GM20431 (cell line): ENCODE measurements around the gene WIPF1.

Experiments used
- in situ Hi-C: fragments of 300-500 bp; cut with MseI, MboI; formaldehyde crosslinking; loops from one replicate; pipeline ENCODE4 v1.15.0; 2020; ENCODE audit warnings: low sequenced_read_pairs; ENCODE audit not compliant: unreplicated experiment

The WIPF1 gene

DNA sequence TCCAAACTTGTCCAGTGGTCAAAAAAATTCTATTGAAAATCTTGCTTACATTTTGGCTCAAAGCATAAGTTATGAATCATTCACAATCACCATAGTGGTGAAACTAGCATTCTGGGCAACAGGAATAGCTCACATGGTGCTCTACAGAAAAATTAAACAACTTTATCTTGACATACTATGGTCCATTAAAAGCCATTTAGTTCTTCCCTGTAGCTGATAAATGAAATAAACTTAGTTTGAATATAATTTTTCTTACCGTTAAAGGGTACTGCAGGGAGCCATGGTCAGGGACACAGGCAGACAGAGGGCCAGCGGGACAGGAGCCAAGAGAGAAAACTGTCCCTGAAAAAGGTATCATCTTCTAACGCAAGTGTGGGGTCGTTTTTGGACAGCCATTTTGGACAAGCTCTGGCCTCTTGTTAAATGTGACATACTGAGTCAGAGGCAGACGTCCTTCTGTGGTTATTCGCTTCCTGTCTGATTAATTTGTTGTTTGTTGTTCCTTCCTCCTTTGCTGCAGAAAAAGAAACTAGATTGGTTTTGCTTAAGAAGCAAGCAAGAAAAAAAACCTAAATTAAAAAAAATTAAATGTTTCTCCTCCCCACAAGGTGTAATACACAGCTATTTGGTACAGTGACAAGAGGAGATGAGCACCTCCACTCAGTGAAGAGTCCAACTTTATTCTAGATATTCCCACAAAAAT lies at the start of gene WIPF1:
TSS of gene WIPF1 (minus strand) at position 460 of the 703 bp plus-strand sequence. CDS start 12,231 bp downstream, outside the sequence.
- in situ Hi-C loops = no loop called here

DNA sequence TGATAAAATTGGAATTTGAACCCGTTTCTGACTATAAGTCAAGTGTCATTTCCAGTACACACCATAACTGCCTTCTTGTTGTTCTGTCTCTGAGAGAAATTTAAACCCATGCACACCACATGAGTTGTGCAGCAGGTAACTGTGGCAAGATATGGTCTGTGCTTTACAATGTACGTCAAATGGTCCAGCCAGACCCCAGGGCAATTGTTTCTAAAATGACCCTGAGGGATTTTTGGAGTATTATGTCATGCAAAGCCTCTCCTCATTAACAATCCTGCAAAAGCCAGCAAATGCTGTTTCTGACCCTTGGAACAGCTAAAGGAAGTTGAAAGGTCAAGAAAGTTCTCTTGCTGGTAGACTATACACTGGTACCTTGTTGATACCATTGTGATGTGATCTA lies 47.7 kb upstream of the WIPF1 start:
- in situ Hi-C loops = no loop called here

DNA sequence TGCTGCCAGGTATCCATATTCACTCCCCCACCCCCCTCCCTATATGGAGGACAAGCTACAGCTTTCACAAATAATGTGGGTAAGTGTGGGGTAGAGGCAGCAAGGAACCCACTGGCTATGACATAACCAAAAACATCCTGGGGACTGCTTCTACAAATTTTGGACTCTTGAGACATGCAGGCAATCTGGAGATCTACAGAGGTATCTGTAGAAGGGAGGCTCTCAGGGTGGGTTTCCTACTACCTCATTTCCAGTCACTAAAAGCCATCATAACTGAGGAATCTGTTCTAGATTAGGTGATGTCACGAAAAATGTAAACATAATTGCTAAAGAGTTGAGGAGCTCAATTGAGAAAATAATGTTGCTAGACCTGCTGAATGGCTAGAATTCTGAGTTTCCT lies 46.8 kb upstream of the WIPF1 start:
- in situ Hi-C loops = no loop called here

DNA sequence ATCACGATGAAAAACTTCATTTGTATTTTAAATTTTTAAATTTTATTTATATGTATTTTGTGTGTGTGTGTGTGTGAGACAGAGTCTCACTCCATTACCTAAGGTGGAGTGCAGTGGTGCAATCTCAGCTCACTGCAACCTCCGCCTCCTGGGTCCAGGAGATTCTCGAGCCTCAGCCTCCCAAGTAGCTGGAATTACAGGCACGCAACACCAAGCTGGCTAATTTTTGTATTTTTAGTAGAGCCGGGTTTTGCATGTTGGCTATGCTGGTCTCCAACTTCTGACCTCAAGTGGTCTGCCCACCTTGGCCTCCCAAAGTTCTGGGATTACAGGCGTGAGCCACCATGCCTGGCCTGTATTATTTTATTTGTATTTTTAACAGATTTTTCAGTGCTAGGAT lies 45.8 kb upstream of the WIPF1 start:
- in situ Hi-C loops = no loop called here

- in situ Hi-C loops = no loop called here
Measured at GRCh38 chr2:174641168-174641567, 43.6 kb upstream of the WIPF1 start.

DNA sequence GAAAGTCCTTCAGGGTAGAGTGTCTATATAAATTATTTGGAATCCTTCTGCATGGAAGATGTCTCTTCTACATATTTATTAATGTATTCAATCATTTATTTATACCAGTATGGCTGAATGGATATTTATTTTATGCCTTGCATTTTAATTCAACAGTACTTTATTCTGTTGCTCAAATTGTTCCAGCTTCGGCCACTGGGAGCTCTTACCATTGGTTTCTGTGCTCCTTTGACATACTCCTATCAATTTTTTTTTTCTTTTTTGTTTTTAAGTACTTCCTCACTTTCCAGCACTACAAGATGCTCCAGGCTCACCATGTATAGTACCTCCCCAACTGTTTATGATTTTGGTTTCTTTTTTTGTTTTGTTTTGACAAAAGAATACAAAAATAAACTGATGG lies 39.4 kb upstream of the WIPF1 start:
- in situ Hi-C loops = no loop called here

- in situ Hi-C loops = no loop called here
Measured at GRCh38 chr2:174635776-174636404, 38.3 kb upstream of the WIPF1 start.

DNA sequence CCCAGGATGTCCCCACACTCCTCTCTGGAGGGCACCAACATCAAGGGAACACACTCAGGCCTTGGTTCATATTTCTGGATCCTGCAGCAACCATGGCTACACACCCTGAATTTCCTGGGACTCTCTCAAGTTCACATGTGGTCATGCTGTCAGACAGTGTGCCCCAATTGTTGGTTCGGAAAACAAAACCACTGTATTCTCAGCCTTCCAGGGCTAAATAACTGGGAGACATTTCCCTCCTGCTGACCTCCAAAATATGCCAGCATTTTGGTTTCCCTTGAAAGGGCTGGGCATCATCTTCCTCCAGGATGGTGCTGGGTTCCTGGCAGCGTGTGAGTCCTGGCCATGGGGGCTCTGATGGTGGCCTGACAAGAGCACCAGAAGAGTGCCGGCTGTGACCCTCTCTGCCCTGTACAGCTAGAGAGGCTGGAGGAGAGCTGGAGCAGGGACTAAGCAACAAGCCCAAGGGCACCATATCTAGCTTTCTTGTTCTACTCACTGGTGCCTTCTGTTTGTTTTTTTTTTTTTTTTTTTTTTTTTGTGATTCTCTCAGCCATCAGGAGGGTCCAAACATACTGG lies 37.5 kb upstream of the WIPF1 start:
- in situ Hi-C loops = no loop called here

DNA sequence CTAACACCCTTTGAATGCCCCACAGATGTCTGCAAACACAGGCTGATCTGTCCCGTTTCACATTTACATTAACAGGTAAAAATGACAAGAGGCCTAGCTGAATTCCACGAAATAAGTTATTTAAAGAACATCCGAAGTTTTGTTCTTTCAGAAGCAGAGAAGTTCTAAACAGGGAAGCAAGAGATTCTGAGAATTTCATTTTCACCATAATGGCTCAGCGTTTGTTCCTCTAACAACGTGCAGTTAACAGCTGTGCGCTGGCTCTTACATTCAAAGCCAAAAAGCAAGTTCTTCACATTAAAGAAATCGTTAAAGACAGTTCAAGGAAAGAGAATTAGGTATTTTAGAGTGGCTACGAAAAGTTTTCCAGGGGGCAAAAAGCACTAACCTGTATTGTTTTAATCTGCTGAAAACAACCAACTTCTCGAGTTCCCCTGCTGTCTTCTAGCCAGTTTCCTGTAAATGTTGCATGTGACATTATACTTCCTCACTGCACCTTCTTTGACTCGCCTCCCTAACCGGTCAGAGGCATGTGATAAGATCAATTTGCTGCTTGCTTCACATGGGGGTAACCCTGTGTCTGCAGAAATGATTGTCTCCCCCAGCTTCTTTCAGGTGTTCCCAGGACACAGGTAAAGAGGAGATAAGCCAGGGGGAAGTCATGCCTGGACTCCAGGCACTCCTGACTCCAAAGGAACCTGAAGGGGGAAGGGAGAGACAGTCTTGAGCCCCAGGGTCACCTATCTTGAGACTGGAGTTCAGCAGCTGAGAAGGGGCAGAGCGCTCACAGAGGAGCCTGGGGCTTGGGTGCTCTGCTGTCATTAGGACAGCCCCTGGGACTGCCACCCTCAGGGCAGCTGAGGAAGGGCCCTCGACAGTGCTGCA lies 36.8 kb upstream of the WIPF1 start:
- in situ Hi-C loops = no loop called here

DNA sequence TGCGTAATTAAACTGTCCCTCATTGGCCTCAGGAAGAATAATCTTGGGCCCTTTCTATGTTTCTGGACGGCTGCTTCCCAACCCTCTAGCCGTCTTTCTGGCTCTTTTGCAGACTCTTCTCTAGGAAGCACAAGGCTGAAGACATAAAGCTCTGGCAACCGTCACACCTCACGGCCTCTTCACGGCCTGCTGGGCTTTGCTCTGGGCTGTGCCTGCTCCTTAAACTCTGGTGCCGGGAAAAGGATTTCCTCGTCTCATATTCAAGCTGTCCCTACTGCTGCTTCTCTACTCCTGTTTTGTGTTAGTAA lies 36.0 kb upstream of the WIPF1 start:
- in situ Hi-C loops = no loop called here

DNA sequence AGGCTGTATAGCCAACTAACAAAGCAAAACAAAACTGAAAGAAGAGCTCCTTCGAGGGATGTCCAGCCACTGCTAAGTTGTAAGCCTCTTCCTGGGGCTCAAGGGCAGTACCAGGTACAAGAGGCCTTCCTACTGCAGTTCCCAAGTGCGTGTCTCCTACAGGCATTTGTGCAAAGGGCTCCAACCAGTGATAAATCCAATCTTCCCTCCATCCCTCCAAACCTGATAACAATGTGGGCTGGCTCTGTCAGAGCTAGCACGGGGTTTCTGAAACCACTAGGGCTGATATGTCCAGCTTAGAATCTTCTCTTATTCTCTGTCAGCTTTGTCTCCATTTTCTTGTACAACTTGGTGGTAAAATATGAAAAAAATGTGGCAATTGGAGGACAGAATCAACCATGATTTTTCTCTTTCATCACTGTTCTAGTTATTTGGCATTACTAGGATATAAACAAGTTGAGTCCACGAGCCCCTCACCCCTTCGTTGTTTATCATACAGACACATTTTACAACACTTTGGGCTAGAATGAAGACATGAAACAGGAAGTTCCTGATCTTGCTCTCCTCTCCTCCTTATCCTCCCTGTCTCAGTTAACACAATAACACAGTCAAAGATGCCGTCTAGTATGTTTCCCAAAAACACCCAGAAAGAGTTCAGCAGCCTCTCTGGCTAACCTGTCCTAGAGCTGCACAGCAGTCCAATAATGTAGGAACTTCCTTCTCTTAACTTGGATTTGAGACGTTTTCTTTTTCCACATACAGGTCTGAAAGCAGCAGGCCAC lies 35.4 kb upstream of the WIPF1 start:
- in situ Hi-C loops = no loop called here

DNA sequence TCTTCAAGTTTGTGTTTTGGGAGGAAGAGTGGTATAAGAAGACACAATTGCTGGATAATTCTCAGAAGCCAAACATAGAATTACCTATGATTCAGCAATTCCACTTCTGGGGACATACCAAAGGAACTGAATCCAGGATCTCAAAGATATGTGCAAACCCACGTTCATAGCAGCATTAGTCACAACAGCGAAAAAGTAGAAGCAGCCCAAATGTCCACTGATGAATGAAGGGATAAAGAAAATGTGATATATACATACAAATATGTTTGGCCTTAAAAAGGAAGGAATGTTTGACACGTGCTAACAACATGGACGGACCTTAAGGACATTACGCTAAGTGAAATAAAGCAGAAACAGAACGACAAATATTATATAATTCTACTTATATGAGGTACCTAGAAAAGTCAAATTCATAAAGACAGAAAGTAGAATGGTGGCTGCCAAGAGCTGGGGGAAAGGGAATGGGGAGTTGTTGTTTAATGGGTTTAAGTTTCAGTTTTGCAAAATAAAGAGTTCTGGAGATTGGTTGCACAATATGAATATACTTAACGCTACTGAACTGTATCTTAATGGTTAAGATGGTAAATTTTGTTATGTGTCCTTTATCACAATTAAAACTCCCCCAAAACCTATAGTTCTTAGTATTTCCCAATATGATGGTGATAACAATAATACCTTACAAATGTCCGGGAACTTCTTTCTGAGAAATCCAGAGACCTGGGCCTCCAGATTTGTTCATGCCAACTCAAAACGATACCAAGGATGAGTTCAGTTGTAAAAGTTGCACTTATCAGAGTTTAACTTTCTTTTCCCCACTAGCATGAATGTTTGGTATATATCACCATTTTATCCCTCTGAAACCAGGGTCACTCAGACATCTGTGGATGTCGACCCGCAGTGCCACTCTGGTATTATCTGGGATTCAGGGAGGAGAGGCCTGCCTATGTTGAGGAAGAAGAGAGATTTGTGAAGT lies 33.7 kb upstream of the WIPF1 start:
- in situ Hi-C loops = no loop called here

GRCh38 chr2:174630107-174630506 lies 32.5 kb upstream of the WIPF1 start:
- in situ Hi-C loops = no loop called here

DNA sequence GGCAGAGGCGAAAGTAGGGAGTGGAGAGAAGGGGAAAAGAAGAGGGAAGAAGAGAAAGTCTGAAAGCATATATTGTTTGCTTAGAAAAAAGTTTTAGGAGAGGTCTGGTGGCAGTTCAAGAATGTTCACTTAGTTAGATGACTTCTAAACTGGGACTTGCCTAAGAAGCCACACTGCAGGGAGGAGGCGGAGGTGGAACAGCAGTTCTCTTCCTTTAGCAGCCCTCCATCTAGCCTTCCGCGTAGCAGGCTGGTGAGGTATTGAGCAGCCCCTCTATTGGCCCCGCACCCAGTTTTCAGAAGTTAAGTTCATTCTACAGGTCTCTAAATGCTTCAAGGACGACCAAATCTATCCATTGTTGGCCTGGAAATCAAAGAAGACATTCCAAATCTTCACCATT lies 31.9 kb upstream of the WIPF1 start:
- in situ Hi-C loops = no loop called here

- in situ Hi-C loops = no loop called here
Measured at GRCh38 chr2:174628528-174629169, 31.0 kb upstream of the WIPF1 start.

DNA sequence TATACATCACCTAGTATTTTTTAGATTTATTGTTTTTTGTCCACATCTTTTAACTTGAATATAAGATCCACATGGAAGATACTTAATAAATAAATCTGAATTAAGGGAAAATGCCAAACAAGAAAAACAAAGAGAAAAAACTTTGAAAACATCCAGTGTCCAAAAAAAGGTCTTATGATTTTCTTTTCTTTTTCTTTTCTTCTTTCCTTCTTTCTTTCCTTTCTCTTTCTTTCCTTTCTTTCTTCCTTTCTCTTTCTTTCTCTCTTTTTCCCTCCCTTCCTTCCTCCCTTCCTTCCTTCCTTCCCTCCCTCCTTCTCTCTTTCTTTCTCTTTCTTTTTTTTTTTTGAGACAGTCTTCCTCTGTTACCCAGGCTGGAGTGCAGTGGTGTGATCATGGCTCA lies 29.6 kb upstream of the WIPF1 start:
- in situ Hi-C loops = no loop called here

DNA sequence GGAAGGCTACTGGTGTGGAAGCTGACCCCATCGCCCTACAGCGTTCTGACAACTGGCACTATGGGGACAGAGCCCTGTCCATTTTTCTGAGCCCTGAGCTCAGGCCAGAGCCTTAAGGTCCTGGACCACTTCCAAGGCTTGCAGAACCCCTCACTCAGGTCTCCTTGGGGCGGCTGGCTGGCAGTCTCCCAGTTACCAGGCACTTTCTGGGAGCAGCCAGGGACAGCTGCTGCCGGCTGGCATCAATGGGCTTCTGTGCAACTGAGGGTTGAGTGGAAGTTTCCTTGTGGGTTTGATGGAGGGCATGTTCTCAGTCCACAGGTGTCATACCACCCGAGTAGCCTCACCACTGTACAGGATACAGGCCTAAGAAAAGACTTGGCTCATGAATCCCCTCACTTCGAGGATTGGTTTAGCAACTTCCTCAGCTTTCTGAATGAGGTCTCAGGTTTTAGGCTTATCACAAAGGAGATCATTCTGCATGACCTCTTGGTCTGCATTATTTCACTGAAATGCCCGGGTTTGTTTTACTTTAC lies 27.4 kb upstream of the WIPF1 start:
- in situ Hi-C loops = no loop called here

DNA sequence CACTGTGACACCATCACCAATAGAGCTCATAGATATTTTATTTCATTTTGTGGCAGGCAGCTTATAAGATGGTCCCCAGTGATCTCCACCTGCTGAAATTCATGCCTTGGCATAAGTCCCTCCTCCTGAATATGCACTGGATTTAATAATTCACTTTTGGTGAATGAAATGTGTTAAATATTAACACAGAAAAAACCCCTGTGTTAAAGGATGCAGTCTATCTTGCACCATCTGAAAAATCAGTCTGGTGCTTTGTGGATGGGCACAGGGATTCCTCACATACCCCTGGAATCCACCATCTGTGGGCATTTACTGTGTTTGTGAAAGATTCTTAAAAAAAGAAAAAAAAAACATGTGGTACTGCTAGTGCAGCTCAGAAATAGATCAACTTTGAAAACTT lies 26.1 kb upstream of the WIPF1 start:
- in situ Hi-C loops = no loop called here
